ENCODE measurements around the gene FAM117B.
"Not testable (repeated sequence)": the region's sequence is repeated elsewhere in the genome, so short reads cannot be mapped to it uniquely, and the experiment has no call there.

The FAM117B gene

DNA sequence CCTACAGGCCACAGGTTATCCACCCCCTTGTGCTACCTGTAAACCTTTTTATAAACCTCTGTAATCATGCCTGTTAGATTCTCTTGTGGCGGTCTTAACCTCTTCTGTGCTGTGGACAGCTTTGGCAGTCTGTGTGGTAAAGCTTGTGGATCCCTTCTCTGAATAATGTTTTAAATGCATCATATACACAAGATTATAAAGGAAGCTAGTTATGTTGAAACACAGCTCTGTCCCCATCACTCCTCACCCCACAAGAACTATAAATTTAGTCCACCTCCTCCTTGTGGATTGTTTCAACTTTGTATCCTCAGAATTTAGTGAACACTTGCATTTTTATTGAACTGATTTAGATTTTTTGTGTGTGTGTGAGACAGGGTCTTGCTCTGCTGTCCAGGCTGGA, 129.1 kb downstream of the FAM117B start:
- no peak for DNase-seq

DNA sequence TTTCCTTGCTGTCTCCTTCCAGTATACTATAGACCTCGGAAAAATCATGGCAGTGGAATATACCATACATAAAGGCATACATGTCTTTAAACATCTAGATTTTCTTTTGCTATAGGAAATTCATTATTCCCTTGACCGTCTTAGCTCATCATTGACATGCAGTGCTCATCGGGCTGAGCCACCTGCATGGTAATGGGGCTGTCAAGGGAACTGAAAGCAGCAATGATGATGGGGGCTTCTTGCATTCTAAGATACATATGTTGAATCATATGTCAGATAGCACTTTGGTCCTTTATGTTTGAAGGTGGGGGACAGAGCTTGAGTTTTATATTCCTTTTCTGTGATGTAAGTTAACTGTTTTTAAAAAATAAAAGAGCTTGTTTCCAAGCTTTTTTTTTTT, 130.2 kb downstream of the FAM117B start:
- DNase-seq = no peak

DNA sequence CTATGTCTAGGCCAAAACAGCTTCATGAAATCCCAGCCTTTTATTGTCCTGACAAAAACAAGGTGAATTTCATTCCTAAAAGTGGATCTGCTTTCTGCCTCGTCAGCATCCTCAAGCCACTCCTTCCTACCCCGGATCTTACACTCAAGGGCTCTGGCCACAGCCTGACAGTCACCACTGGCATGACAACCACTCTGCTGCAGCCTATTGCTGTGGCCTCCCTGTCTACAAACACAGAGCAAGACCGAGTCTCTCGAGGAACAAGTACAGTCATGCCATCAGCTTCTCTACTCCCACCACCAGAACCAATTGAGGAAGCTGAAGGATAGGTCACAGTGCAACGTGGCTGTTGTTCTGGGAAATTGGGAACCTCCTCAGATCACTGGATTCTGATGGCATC, 130.7 kb downstream of the FAM117B start:
- no peak for DNase-seq

DNA sequence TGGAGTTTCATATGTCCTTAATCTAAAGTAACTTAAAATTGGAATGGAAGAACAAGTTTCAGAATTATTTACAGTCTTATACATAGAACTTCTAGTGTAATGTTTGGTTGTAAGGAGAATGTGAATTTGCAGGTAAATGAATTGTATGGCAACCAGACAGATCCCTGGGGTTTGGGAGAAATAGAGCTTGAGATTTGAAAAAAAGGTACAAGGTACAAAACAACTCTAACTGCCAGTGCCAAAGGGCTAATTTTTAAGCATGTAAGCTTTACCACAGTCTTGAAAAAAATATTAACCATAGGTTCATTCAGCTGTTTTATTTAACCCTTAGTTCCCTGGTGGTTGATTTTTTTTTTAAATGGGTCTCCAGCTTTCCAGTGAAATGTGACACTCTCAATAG, 133.5 kb downstream of the FAM117B start:
- no peak for DNase-seq

DNA sequence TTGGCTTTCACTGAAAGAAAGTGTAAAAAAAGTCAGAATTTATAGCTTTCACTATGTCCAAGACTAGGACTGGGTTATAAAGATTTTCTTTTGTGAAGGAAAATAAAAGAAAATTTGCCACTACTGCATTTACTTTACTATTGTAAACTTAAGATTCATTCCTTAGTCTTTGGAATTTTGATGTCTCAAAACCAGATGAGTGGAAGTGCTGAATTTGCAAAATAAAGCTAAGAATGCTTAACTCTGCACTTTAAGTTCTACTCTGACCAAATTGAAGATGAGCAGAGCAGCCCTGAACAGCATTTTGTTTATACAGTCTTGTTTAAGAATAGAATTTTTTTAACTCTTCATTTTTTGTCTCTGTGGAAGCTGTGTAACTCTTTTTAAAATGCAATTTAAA, 134.4 kb downstream of the FAM117B start:
- DNase-seq = no peak

DNA sequence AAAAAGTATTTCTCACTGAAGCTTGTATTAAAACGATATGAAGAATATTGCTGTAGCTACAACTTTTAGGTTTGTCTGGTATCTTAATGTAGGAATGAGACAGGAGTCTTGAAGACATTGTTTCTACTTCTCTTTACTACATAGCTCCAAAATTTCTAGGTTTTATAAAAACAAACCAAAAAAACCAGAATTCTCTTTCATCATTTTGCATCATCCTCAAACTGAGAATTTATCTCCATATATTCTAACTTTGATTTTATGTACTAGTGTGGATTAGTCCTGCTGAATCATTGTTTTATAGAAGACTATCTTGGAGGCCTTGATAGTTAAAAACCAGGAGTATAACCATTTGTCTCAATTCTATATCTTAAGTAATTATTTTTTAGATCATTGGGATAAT, 136.6 kb downstream of the FAM117B start:
- no peak for DNase-seq

DNA sequence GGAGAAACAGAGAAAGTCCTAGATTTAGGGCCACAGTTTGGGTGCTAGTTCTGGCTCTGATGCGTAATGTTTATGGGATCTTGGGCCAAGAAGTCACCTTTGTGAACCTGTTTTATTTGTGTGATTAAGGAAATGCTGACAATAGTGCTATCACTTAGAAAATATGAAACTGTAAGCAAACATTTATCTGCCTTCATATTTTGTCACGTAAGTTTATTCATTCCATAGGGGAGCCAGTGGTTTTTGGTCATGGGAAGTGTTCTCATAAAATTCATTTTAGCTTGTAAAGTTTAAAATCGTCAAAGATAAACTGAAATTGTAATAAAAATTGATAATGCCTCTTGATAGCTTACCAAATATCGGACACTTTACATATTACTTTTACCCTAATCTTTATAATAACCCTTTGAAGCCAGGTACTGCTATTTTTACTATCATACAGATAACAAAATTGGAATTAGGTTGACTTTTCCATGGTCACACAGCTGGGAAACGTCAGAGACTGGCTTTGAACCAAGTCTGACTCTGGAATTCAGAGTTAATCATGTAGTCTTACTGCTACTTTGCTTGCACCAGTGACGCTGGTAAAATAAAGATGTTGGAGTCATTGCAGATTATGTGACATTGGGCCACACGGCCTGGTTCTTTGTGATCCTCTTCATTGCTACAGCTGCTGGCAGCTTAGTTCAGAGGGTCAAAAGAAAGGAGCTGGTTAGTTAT, 137.1 kb downstream of the FAM117B start:
- DNase-seq = no peak

DNA sequence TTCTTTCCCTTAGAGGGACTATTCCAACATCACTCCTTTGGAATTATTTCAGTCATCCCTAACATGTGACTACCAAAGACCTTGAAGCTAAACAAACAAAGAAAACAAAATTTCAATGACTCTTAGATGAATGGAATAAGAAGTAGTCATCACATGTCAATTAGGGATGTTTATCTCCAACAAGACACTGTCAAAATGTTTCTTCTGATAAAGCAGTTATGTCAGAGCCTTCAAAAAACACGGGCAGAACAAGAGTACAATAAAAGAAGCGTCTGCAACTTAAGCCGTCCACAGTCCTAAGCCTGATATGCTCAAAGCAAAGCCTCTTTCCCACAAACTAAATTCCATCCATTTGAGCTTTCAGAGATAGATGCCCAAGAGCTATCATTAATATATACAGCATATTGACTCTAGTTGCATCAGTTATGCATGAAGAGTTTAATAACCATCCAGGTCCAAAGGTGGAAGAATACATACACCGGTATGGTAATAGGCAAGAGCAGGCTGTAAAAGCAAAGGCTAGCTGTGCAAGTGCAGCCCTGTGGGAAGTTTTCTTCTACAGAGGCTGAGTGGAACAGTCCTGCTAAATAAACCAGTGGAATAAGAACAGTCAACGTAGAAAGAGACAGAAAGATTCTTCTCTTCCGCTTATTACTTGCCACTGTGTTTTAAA, 138.7 kb downstream of the FAM117B start:
- no peak for DNase-seq

DNA sequence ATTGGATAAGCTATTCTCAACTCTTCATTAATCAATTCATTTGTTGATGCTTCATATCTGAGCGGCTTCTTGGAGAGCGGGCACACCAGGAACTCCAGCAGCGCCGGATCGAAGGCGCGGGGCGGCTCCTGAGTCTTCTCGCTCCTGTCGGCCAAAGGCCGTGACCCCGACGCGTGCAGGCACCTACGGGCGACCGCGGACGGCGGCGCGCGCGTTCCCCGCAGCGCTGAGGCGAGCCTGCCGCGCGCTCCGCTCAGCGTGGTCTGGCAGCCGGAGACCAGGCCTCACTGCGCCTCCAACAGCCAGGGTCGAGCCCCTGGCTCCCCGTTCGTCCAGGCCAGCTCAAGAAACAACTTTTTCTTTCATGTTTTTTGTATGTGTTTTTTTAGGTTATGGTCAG, 139.3 kb downstream of the FAM117B start:
- DNase-seq = no peak

DNA sequence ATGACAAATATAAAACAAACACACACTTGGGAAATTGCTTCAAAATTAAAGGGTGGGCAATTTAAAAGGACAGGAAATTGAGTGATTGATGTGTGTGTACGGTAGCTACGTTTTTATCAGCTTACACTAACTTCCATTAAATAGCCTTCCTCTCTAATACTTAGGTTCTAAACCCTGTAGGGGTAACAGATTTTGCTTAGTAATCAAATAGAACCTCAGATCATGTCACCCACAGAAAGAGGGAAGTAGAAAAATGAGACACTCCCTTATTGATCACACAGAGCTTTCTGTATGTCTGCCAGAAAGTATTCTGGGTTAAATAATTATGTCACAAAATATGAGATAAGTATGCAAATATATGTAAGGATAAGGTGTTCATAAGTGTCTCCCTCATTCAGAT, 143.4 kb downstream of the FAM117B start:
- DNase-seq = no peak

DNA sequence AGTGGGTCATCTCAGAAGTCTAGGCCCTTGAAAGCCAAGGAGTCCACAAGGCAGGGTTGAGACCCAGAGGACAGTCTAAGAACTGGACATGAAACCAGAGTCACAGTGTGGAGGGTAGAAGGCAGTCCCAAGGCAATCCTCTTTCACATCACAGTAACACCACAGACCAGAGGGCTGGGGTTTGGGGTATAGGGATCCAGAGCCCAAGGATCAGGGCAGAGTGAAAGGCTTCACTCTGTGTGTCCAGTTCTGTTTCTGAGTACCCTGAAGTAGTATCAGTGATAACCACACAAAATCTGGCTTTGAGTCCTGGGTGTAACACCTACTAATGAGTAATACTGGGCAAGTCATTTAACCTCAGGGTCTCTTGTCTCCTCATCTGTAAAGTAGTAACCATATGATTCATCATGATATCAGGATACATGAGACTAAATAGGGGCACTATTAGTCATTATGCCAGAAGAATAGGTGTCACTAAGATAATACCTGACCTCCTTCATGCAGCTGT, 145.8 kb downstream of the FAM117B start:
- DNase-seq = no peak

DNA sequence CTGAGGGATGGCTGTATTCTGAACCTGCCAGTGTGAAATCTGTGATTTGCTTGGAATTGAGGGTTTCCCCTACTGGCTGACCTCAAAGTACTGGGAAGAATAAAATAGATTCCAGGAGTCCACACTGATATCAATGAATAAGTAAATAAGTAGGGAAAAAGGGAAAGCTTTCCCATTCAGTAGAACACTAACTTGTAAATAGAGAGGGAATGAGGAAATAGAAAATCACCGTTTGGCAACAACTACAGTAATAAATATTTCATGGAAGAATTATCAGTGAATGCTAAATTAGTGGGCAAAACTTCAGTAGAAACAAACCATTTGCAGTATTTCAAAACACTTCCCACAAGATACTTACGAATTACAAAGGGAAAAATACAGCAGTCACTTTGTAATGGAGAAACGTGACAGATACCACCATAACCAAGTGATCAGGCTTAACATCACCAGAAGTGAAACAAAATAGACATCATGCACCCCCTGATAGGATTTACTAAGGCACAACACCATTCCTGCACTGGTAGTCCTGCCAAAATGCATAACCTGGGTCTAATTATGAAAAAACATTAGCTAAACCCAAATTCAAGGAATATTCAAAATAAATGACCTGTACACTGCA, 148.3 kb downstream of the FAM117B start:
- no peak for DNase-seq

DNA sequence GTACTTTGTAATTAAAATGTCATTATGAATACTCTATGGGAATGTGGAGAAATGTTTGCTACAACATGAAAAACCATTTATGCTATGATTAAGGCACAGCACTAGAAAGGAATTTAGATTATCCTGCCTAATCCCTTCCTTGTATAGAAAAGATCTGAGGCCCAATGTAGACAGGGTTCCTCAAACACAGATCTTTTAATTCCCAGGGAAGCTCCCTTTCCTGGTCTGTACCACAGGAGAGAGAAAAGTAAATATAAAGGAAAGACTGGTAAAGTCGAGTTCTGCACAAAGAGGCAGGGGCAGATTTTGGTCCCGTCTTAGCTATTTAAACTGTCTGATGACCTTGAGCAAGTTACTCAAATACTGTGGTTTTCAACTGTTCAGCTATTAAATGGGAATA, 152.1 kb downstream of the FAM117B start:
- no peak for DNase-seq

DNA sequence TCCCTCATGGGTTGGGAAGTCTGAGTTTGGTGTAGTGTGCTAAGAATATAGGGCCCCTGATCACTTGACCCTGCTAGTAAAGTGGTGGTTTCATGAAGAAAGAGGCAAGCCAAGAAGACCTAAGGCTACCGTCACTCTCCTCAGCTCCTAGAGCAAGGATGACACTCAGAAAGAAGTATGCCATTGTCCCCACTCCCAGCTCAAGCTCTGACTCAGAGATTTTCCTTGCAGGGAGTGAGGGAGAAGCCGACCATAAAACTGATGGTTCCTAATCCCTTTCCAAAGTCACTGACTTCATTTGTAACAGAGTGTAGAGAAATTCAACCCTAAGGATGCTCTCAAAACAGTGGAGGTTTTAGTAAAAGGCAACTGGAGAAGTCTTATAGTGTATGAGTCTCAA, 155.9 kb downstream of the FAM117B start:
- no peak for DNase-seq

DNA sequence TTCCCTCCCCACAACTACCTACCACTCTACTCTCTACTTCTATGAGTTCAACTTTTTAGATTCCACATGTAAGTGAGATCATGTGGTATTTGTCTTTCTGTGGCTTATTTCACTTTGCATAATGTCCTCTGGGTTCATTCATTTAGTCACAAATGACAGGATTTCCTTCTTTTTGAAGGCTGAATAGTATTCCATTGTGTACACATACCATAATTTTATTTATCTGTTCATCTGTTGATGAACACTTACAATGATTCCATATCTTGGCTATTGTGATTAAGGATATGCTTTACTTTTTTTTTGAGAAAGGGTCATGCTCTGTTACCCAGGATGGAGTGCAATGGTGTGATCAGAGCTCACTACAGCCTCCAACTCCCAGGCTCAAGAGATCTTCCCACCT, 163.2 kb downstream of the FAM117B start:
- no peak for DNase-seq

DNA sequence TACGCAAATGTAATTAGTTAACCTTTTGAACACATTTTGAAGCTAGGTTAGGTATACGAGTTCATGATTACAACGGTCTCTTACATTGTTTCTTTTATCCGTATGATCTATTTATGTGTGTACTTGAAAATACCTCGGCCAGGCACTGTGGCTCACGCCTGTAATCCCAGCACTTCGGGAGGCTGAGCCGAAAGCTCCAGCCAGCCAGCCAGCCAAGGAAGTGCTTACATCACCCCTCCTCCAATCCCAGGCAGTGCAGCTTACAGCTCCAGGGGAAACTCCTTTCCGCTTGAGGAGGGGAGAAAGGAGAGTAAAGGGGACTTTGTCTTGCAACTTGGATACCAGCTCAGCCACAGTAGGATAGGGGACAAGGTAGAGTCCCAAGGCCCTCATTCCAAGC, 171.1 kb downstream of the FAM117B start:
- DNase-seq = not testable (repeated sequence)

DNA sequence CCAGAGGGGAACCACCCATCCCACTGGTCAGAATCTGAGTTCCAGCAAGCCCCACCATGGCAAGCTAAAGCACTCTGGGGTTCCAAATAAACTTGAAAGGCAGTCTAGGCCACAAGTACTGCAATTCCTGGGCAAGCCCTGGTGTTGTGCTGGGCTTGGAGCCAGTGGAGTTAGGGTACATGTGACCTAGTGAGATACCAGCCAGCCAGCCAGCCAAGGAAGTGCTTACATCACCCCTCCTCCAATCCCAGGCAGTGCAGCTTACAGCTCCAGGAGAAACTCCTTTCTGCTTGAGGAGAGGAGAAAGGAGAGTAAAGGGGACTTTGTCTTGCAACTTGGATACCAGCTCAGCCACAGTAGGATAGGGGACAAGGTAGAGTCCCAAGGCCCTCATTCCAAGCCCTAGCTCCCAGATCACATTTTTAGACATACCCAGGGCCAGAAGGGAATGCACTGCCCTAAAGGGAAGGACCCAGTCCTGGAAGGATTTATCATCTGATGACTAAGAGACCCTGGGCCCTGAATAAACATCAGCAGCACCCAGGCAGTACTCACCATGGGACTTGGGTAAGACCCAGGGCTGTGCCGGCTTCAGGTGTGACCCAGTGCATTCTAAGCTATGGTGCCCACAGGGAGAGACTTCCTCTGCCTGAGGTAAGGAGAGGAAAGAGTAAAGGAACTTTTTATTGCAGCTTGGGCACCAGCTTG, 172.8 kb downstream of the FAM117B start:
- DNase-seq = not testable (repeated sequence)

DNA sequence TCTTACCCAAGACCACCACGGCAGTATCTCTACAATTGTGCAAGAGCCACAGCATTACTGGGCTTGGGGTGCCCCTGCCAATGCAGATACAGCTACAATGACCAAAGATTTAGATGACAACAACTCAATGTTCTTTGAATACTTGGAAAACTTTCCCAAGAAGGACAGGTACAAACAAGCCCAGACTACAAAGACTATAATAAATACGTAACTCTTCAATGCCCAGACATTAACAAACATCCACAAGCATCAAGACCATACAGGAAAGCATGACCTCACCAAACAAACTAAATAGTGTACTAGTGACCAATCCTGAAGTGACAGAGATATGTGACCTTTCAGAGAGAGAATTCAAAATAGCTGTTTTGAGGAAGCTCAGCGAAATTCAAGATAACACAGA, 174.0 kb downstream of the FAM117B start:
- no peak for DNase-seq

DNA sequence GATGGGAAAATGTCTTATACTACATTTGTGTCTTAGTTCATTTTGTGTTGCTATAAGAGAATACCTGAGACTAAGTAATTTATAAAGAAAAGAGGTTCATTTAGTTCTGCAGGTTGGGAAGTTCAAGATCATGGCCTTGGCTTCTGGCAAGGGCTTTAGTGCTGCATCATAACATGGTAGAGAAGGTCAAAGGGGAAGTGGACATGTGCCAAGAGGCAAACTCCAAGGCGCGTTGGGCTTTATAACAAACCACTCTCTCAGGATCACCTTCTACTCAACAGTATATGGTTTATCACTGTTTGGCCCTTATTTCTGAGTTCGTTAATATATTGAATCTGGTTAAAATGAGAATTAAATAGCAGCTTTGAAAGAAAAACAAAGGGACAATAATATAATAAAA, 178.6 kb downstream of the FAM117B start:
- no peak for DNase-seq

DNA sequence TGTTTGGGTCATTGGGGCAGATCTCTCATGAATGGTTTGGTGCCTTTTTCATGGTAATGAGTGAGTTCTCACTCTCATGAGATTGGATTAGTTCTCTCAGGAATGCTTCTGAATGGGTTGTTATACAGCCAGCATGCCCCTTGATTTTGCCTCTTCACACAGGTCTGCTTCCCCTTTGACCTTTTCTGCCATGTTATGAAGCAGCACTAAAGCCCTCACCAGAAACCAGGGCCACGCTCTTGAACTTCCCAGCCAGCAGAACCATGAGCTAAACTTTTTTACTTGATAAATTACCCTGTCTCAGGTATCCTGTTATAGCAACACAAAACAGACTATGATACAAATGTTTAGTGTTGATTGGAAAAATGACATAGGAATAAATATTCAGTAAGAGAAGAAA, 179.5 kb downstream of the FAM117B start:
- DNase-seq = no peak

DNA sequence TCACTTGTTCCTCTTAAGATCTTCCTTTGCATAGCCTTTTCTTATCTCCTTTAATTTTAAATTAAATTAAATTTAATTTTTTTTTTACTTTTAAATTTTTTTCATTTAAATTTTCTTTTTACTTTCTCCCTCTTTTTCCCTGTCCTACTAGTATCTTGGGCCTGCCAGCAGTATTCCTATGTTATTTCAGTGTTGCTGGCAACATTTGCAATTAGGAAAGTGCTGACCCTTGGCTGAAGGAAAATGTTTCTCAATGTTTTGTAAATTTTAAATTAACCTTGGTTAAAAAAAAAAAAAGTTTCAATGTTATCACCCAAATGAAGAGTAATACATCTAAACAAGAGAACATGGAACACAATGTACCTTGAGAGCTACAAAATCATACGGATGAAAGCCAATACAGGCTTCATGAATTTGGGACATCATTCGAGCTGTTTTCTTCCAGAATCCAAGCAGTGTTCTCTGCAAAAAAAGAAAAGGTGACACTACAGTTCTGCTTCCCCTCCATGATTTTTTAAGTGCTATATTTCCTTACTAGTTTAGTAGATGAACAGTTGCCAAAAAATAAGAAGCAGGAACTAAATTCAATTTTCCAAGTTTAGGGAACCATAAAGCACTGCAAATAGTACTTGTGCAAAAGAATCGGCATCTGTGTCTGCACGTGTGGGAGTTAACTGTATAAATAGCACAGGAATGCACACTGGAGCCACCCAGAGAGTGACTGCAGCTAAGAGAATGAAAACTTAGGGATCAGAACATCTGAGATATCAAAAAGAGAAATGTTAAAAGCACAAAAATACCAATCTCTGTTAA, 181.0 kb downstream of the FAM117B start:
- DNase-seq = no peak

DNA sequence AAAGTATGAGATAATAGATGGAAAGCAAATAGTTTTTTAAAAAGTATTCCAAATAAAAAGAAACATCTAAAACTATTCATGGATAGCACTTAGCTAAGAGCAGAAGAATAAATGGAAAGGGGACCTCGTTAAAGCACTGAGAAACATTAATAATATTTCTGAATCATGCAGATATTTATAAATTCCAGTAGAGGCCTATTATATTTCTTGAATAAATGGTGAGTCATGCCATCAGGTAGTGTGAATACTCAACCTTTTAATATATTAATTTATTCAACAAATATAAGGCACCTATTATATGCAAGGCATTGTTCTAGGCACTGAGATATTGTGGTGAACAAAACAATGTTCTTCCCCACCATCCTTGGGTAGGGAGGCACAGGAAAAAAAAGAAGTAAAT, 183.0 kb downstream of the FAM117B start:
- DNase-seq = no peak

DNA sequence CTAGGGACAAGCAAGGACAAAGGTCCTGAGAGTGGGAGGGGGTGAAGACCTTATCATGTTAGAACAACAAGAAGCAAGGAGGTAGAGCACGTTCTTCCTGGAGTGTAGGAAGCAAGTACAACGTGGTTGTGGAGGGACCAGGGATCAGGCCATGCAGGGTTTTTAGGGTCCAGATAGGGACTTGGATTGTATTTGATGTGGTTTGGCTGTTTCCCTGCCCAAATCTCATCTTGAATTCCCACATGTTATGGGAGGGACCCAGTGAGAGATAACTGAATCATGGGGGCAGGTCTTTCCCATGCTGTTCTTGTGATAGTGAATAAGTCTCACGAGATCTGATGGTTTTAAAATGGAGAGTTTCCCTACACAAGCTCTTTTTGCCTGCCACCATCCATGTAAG, 183.6 kb downstream of the FAM117B start:
- DNase-seq = no peak
